Activated naive CD4-positive, alpha-beta T cell treated with anti-CD3 and anti-CD28 coated beads for 36 hours (primary cell): Measurements from ENCODE around the gene SLC3A2. TPM values are rescaled to one million over a fixed set of nuclear protein-coding genes. Genes with fewer than 3 reads are reported as not detected.
A peak's percentile ranks its signal among the peaks of the same experiment; 100 is the strongest.
"Not testable (repeated sequence)": the region's sequence is repeated elsewhere in the genome, so short reads cannot be mapped to it uniquely, and the experiment has no call there.

Source experiments
- CTCF ChIA-PET: fragments of 350-600 bp; sonication (Branson Sonifier 250); formaldehyde crosslinking; loops from one replicate; lab custom pipeline; 2021; ENCODE audit warnings: antibody characterized with exemption; lab: Charles Lee
- DNase-seq: peaks from one replicate; pipeline ENCODE4 v3.0.0-alpha.2; 2020
- H3K27ac Mint-ChIP-seq: one replicate; pipeline ENCODE4 v1.8.0; 2021; ENCODE audit warnings: mild to moderate bottlenecking, mixed read lengths
- H3K27me3 Mint-ChIP-seq: one replicate; pipeline ENCODE4 v1.8.0; 2021; ENCODE audit warnings: low read depth, mixed read lengths
- H3K36me3 Mint-ChIP-seq: one replicate; pipeline ENCODE4 v1.8.0; 2021; ENCODE audit warnings: low read depth, mixed read lengths
- H3K4me1 Mint-ChIP-seq: one replicate; pipeline ENCODE4 v1.8.0; 2021; ENCODE audit warnings: low read depth, mixed read lengths
- H3K4me3 Mint-ChIP-seq: one replicate; pipeline ENCODE4 v1.8.0; 2021; ENCODE audit warnings: mild to moderate bottlenecking, moderate library complexity, mixed read lengths
- H3K9me3 Mint-ChIP-seq: one replicate; pipeline ENCODE4 v1.8.0; 2021; ENCODE audit warnings: mixed read lengths
- intact Hi-C: fragments of 100-400 bp; cut with micrococcal nuclease; formaldehyde crosslinking; loops from one replicate; pipeline ENCODE4 v1.15.1; 2023
- total RNA-seq, 2 experiments: library from RNA; stranded (reverse); gene quantifications; one replicate each; pipeline ENCODE4 v1.2.3, GENCODE V29; 2021

Gene SLC3A2
- total RNA-seq: 100 to 1,000 TPM; 419 to 472 TPM

- Mint-ChIP-seq H3K4me1 (peaks cover 49% of the 10 kb centered on the region), H3K4me3 (peak within 1 kb of the TSS; percentile 100), H3K27me3 (no peaks in the 10 kb centered on the region), H3K27ac (peak within 1 kb of the TSS; percentile 100), H3K9me3 (no peaks in the 10 kb centered on the region), H3K36me3 (peaks cover 66% of the 10 kb centered on the region)
- intact Hi-C loops: loop anchor here (1.0 to 2.0 kb wide), 10 partner anchors 25 to 280 kb away; partner anchors contain the start of genes HNRNPUL2, MTA2, NXF1 and POLR2G
- CTCF ChIA-PET: interaction anchor here (0.6 to 1.7 kb wide), 11 partner anchors 24 to 326 kb away, joined by 3 to 10 read pairs (median 4); partner anchors contain the start of genes HNRNPUL2 and NXF1
- DNase-seq: peak; percentile 82
Observed at GRCh38 chr11:62880803-62881578, at the start of gene SLC3A2. TSS of gene SLC3A2 (plus strand) at chr11:62880896. CDS start at chr11:62881024, 128 bp downstream.

GRCh38 chr11:62830904-62831519 lies 49.7 kb upstream of the SLC3A2 start:
- CTCF ChIA-PET: interaction anchor here (0.6 to 1.8 kb wide), 3 partner anchors 37 to 45 kb away, joined by 3 to 12 read pairs (median 5); no protein-coding TSS in a partner anchor
- peak; percentile 23 for DNase-seq
- Mint-ChIP-seq H3K4me3 (peak overlapping the region; percentile 99), H3K9me3 (no peaks in the 10 kb centered on the region), H3K4me1 (peaks cover 40% of the 10 kb centered on the region), H3K27me3 (no peaks in the 10 kb centered on the region), H3K36me3 (peaks cover 19% of the 10 kb centered on the region), H3K27ac (peak overlapping the region; percentile 100)
- intact Hi-C loops: loop anchor here (1.0 kb wide), 4 partner anchors 8 to 104 kb away; partner anchors contain the start of genes HNRNPUL2, TMEM179B, TMEM223 and WDR74

GRCh38 chr11:62831520-62832335 lies 49.0 kb upstream of the SLC3A2 start, which contains the start of gene STX5:
TSS of gene STX5 (minus strand) at chr11:62832051. CDS start at chr11:62831243, 808 bp downstream.
- Mint-ChIP-seq H3K27ac (peak within 1 kb of the TSS; percentile 100), H3K4me3 (peak within 1 kb of the TSS; percentile 99), H3K27me3 (no peaks in the 10 kb centered on the region), H3K36me3 (peaks cover 23% of the 10 kb centered on the region), H3K4me1 (peaks cover 47% of the 10 kb centered on the region), H3K9me3 (no peaks in the 10 kb centered on the region)
- DNase-seq: peak; percentile 100
- intact Hi-C loops: loop anchor here (1.0 kb wide), 6 partner anchors 8 to 104 kb away; partner anchors contain the start of genes HNRNPUL2, NXF1, TMEM179B and TMEM223
- CTCF ChIA-PET: interaction anchor here (0.6 to 1.8 kb wide), 5 partner anchors 10 to 177 kb away, joined by 3 to 12 read pairs (median 3); no protein-coding TSS in a partner anchor

DNA sequence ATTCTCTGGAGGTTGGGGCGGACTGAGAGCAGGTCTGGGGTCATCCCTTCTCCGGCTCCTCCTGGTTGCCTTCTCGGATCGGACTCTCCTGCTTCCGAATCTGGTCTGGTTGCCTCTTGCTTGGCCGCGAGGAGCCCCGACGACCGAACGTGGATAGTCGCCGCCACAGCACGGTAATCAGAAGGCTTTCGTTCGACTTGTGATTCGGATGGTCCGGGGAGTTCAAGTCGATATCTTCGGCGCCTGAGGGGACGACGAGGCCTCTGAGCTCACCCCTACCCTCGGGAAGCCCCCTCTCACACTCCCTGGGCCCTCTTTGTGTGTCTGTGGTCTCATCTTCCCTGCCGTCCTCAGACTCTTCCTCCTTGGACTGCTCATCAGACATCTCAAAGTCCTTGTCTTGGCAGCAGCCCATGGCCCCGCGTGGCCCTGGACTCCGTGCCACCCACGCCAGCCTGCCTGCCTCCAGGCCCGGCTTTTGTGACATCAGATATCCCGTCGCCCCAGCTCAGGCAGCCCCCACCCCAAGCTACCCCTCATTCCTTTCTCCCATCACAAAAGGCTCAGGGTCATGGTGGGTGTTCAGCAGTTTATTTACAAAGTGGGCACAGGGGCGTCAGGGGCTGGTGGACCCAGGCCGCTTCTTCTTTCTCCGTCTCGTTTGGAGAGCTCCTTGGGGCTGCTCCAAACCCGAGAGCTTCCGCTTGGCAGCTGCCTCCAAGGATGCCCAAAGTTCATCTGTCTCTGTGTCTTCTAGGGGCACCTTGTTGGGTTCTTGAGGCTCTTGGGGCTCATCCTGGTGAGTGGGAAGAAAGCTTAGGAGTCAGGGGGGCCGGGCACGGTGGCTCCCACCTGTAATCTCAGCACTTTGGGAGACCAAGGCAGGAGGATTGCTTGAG lies 48.1 kb upstream of the SLC3A2 start, which contains the start of gene TEX54:
TEX54 (minus strand) TSS at position 506 of the 899 bp plus-strand sequence.
- no peaks in the 10 kb centered on the region for H3K9me3 Mint-ChIP-seq
- peaks cover 51% of the 10 kb centered on the region for H3K4me1 Mint-ChIP-seq
- peak within 1 kb of the TSS; percentile 100 for H3K27ac Mint-ChIP-seq
- CTCF ChIA-PET: interaction anchor here (0.8 to 1.8 kb wide), 3 partner anchors 9 to 46 kb away, joined by 3 to 12 read pairs (median 3); no protein-coding TSS in a partner anchor
- peaks cover 28% of the 10 kb centered on the region for H3K36me3 Mint-ChIP-seq
- H3K27me3 Mint-ChIP-seq: no peaks in the 10 kb centered on the region
- intact Hi-C loops: loop anchor here (1.0 kb wide), 2 partner anchors 27 to 49 kb away; partner anchors contain the start of gene NXF1
- DNase-seq: no peak
- peak within 1 kb of the TSS; percentile 99 for H3K4me3 Mint-ChIP-seq

DNA sequence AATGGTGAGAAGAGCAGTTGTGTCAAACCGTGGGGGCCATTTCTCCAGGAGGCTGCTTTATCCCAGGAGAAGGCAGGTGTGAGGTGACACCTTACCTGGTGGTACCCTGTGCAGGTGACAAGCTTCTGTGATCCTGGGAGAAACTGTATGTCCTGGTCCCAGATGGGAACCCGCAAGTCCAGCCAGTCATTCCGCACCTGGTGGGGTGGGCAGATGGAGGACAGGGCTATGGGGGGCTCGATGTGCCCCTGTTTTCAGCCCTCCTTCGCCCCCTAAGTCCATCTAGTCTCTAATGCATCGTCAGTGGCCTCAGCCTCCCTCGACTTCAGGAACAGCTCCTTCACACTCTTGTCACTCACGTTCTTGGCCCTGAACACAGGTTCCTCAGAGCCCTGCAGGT lies 45.4 kb upstream of the SLC3A2 start:
- CTCF ChIA-PET: interaction anchor here (0.6 to 3.3 kb wide), 2 partner anchors 49 to 567 kb away, joined by 4 to 15 read pairs; partner anchors contain the start of gene TMEM179B
- H3K27ac Mint-ChIP-seq: peak overlapping the region; percentile 7

DNA sequence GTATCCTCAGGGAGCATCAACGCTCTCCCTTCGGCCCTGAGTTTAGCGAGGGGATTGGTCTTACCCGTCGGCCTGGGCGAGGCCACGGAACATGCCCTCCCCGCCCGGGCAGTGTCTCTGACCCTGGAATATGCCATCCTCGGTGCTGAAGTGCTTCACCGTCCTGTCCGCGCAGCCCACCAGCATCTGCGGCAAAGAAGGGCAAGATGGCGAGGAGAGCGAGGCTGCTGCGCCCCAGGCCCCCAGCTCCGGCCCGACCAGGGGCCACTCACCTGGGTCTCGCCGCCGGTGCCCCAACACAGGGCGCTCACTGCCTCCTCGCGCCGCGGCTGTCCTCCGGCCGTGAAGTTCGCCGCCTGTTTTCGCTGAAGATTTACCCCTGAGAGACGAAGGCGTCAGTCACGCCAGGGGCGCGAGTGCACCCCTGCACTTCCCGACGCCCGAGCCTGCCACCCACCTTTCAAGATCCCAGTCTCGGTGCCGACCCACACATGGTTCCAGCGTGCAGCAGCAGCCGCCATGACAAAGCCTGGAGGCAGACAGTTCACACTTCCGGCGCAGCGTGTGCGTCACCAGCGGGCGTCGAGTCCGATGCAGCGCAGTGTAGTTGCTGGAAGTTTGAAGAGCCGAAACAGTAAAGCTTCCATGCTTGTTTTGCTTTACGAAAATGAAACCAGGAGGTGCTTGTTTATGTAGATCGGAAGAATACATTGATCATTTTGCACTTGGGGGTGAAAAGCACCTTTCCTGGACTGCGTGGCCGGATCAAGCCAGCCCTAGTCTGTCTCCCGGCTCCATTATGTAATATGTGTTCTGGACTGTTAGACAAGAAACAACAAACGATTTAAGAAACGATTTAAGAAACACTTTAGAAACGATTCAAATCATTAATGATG lies 41.4 kb upstream of the SLC3A2 start, which contains the start of gene WDR74:
WDR74 (minus strand) TSS at position 541 of the 896 bp plus-strand sequence; CDS start at position 521, 20 bp downstream.
- intact Hi-C loops: loop anchor here (1.0 kb wide), 5 partner anchors 8 to 78 kb away; partner anchors contain the start of genes NXF1, POLR2G, TAF6L and TMEM179B
- peak; percentile 97 for DNase-seq
- Mint-ChIP-seq H3K4me3 (no peak within 1 kb of the TSS), H3K9me3 (no peaks in the 10 kb centered on the region), H3K27ac (no peak within 1 kb of the TSS), H3K27me3 (no peaks in the 10 kb centered on the region), H3K36me3 (peaks cover 32% of the 10 kb centered on the region), H3K4me1 (peaks cover 41% of the 10 kb centered on the region)
- CTCF ChIA-PET: interaction anchor here (0.8 to 2.8 kb wide), 5 partner anchors 12 to 415 kb away, joined by 3 to 13 read pairs (median 5); partner anchors contain the start of gene TMEM179B

More for the DNA sequence above, 45.4 kb upstream of the SLC3A2 start:
- intact Hi-C loops: no loop called here
- H3K27me3 Mint-ChIP-seq: no peaks in the 10 kb centered on the region
- no peak for DNase-seq
- peaks cover 53% of the 10 kb centered on the region for H3K4me1 Mint-ChIP-seq
- H3K9me3 Mint-ChIP-seq: no peaks in the 10 kb centered on the region
- H3K4me3 Mint-ChIP-seq: no peak overlapping the region
- H3K36me3 Mint-ChIP-seq: peaks cover 37% of the 10 kb centered on the region

DNA sequence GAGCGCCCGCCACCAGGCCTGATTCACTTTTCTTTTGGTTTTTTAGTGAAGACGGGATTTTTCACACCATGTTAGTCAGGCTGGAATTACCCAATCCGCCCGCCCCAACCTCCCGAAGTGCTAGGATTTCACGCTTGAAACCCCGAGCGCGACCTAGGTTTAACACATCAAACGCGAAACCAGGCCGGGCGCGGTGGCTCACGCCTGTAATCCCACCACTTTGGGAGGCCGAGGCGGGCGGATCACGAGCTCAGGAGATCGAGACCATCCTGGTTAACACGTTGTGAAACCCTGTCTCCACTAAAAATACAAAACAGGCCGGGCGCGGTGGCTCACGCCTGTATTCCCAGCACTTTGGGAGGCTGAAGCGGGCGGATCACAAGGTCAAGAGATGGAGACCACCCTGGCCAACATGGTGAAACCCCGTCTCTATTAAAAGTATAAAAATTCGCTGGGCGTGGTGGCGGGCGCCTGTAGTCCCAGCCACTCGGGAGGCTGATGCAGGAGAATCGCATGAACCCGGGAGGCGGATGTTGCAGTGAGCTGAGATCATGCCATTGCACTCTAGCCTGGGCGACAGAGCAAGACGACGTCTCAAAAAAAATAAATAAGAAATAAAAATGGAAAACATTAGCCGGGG lies 39.9 kb upstream of the SLC3A2 start:
- not testable (repeated sequence) for H3K27me3 Mint-ChIP-seq, H3K27ac Mint-ChIP-seq, H3K9me3 Mint-ChIP-seq, H3K4me3 Mint-ChIP-seq
- H3K4me1 Mint-ChIP-seq: peaks cover 30% of the 10 kb centered on the region
- H3K36me3 Mint-ChIP-seq: peaks cover 18% of the 10 kb centered on the region
- DNase-seq: peak; percentile 94
- intact Hi-C loops: loop anchor here (1.0 to 5.0 kb wide), 7 partner anchors 49 to 269 kb away; partner anchors contain the start of genes C11orf98, CSKMT, EEF1G and GANAB
- CTCF ChIA-PET: interaction anchor here (0.6 to 2.8 kb wide), 7 partner anchors 8 to 188 kb away, joined by 3 to 13 read pairs (median 3); partner anchors contain the start of genes INTS5, TEX54 and TMEM179B

GRCh38 chr11:62841361-62842170 lies 39.1 kb upstream of the SLC3A2 start:
- CTCF ChIA-PET: interaction anchor here (0.6 to 2.8 kb wide), 7 partner anchors 9 to 188 kb away, joined by 3 to 13 read pairs (median 3); partner anchors contain the start of genes INTS5, TEX54 and TMEM179B
- Mint-ChIP-seq H3K4me1 (peaks cover 23% of the 10 kb centered on the region), H3K4me3 (no peak overlapping the region), H3K36me3 (peaks cover 15% of the 10 kb centered on the region), H3K9me3 (no peaks in the 10 kb centered on the region), H3K27ac (no peak overlapping the region), H3K27me3 (no peaks in the 10 kb centered on the region)
- peak; percentile 93 for DNase-seq
- intact Hi-C loops: loop anchor here (1.0 to 5.0 kb wide), 8 partner anchors 14 to 269 kb away; partner anchors contain the start of genes C11orf98, CSKMT, EEF1G and HNRNPUL2
